PFSK-1 (cell line): ENCODE data around the gene LSAMP.

ENCODE experiments used
- POLR2AphosphoS5 ChIP-seq: IDR thresholded peaks from 2 replicates; pipeline ENCODE4 v1.6.1; 2012; ENCODE audit warnings: low read depth, mild to moderate bottlenecking, control low read depth, low read length, moderate library complexity
- REST ChIP-seq, 2 experiments: IDR thresholded peaks; 2 replicates each; pipeline versions ENCODE4 v1.6.1 to v1.8.0; 2011 to 2012; ENCODE audit warnings: low read depth in 2 of 2, low read length in 2 of 2, control low read depth in 1 of 2, inconsistent platforms in 1 of 2, mild to moderate bottlenecking in 1 of 2, moderate library complexity in 1 of 2; ENCODE audit not compliant: insufficient read depth in 1 of 2
- TAF1 ChIP-seq: IDR thresholded peaks from 2 replicates; pipeline ENCODE4 v1.6.1; 2012; ENCODE audit warnings: low read length, control low read depth, borderline replicate concordance; ENCODE audit not compliant: insufficient read depth

GRCh38 chr3:116139641-116140040, 305.6 kb downstream of the LSAMP start:
- TF ChIP-seq POLR2AphosphoS5: no peak
- no peak for TF ChIP-seq REST (IDR thresholded peaks at IDR 0.05; ENCODE audit: insufficient read depth in 1 of 2, low read depth in 2 of 2, low read length in 2 of 2)
- no peak for TF ChIP-seq TAF1
